NK-92 treated with Interleukin-12 subunit alpha and Interleukin-12 subunit beta, amount 100 ng/mL, for 24 hours (cell line): ENCODE data around the gene OR6B2.

ENCODE experiments used
- DNase-seq: peaks from one replicate; lab custom pipeline; 2025; lab: John Stamatoyannopoulos, UW

Gene OR6B2

DNA sequence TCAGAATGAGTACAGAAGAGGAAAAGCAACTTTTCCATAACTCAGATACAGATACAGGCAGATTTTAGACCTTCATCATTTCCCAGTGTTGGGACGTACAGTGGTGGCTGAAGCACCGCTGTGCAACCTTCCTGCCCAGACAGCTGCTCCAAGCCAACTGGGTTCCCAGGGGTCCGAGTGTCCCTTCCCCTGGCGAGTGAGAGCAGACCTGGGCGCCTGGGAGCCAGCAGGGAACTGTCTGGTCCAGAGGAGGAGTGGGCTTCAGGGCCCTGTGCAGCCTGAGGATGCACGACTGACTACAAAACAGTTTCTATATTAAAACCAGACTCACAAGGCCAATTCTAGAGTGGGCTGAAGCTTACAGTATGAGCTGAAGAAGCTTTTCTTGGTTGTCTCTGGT is 11.1 kb upstream of the OR6B2 start:
- no peak for DNase-seq

DNA sequence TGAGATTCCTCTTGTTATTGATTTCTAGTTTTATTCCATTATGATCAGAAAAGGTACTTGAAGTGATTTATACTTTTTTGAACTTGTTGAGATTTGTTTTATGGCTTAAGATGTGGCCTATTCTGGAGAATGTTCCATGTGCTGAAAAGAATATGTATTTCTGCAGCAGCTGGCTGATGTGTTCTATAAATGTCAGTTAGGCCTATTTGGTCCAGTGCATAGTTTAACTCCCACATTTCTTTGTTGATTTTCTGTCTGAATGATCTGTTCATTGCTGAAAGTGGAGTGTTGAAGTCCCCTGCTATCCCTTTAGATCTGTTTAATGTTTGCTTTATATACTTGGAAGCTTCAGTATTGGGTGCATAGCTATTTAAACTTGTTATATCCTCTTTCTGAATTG is 7.1 kb upstream of the OR6B2 start:
- no peak for DNase-seq

DNA sequence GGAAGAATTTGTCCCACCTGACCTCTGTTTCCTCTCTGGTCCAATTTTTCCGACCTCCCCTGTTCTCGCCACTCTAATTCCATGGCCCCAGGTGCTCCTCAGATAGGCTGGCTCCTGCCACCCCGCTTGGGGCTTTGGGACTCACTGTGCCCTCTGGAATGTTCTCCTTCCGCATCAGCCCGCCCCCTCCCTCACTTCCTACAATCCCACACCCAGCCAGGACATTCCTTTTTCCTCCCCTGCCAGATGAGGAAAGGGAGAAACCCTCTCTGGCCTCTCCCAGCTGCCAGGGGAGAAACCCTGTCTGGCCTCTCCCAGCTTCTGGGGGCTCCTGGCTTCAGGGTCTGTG is 3.1 kb upstream of the OR6B2 start:
- DNase-seq: no peak

DNA sequence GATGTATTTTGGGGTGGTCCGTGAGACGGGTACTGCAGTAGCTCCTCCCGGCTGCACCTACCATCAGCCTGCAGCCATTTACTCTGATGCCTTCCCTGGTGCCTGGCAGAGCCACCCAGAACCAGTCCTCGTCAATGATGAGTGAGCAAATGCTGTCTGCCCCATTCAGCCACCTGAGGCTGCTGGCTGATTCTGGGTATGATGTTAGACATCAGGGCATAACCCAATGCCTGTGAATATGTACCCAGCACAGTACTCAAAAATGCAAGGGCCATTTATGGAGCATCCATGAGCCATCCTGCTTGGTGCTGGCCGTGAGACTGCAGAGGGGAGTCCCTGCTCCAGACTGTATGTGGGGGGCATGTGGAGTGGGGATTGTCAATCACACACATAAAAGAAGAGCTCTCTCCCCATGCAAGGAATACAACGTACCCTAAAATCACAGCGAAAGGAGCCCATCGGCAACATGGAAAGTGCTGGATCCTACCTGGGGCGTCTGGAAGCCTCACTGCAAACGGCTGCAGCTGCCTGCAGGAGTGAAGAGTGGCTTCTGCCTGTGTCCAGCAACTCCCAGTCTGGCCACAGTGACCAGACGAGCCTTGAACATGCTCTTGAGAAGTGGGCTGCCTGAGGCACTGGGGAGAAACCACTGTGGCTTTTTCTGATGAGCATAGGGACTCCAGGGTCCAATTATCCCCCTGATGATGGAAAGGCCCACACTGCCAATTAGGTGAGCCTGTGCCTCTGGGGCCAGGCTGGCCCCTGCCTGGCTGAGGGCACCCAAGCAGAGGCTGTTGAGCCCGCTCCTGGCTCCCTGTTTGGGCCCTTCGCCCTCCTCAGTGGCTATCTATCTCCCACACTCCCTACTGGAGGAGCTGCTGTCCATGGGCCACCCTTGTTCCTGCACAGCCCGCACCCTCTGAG is 2.4 kb upstream of the OR6B2 start:
- DNase-seq: no peak

DNA sequence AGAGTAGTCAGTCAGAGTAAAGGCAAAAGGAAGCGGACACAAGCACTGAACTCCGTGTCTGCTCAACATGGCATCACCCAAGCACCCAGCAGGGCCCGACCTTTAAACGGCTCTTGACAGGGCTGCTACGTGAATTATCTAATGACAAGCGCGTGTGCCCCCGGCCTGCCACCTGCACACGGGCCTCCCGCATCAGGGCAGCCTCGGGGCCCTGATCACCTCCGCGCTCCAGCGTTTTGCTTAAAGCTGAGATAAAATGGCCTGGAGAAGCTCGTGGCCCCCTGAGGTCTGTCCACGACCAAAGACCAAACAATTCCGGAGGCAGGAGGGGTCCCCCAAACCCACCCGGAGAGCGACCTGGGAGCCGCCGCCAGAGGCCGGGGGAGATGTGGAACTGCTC is 5.5 kb downstream of the OR6B2 start:
- DNase-seq: no peak

DNA sequence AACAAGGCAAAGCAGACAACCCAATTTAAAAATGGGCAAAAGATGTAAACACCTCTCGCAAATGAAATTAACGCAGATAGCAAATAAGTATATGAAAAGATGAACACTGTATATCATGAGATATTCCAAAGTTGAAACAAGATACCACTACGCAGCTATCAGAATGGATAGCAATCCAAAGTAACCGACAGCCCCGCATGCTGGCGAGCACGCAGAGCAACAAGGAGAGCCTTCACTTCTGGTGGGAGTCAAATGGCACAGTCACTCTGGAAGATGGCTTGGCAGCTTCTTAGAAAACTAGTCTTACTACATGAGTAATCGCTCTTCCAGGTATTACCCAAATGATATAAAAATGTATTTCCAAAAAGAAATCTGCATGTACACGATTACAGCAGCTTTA is 6.4 kb downstream of the OR6B2 start:
- DNase-seq: no peak

DNA sequence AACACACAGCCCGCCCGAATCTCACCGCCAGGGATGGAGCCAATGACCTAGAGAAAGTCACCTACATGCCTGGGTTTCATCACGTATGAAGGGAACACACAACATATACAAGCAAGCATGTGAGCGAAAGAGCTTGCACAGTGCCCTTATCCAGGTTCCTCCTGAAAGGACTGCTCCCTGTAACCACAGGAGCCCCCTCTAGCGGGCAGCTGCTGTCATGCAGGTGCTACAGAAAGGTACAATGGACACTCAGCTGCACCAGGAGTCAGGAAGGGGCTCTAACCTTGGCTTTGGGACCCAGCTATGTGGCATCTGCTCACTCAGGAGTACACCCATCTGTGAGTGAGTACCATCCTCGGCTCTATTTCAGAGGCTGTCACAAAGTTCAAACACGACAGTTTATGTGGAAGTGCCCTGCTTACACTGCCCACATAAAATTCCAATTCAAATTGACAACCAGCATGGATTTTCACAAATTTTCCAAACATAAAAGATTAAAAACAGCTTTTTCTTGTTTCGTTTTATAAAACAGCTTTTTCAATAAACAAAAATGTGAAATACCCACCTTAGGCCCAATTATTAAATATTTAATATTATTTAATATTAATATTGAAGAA is 8.6 kb downstream of the OR6B2 start:
- peak; percentile 24 for DNase-seq

DNA sequence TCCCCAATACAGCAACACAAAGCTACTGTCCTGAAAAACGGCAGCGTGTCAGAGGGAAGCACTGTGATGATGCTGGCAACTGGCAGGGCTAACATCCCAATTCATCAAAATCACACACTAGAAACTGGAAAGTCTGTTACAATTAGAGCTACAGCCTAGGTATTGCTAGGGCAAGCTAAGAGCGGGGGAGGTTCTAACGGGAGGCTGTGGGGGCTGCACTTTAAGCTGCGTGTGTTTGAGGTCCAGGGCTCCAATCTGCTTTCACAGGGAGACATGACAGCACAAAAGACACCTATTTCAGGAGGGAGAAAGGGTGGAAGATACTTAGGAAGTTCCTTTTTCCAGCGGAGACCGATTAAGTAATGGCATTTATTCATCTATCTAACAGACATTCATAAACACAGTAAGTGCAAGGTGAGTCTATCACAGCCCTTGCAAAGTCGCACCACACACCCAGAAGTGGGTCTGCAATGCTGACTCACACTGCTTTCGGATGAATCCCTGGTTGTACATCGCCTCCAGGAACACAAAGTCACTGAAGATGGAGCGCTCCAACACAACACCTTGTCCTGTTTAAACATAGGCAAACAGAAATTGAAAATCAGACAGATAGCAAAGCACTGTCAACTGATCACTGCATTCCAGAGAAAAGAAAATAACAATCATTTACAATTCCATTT is 12.0 kb downstream of the OR6B2 start:
- no peak for DNase-seq

DNA sequence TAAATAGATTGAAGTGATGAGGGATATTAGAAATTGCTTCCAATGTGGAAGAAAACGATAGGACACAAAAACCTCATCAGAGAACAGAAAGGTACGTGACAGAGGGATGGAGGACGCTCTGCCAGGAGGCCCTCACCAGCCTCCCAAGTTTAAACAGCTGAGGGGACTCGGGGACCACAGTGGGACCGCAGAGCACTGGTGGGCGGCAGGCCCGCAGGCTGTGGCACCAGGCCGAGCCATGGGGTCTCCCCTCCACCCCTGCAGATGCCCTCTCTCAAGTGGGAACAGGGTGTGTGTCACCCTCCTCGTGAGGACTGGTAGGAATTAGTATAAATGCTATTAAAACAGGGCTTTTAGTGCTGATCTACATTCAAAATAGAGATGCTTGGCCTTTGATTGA is 15.9 kb downstream of the OR6B2 start:
- no peak for DNase-seq

DNA sequence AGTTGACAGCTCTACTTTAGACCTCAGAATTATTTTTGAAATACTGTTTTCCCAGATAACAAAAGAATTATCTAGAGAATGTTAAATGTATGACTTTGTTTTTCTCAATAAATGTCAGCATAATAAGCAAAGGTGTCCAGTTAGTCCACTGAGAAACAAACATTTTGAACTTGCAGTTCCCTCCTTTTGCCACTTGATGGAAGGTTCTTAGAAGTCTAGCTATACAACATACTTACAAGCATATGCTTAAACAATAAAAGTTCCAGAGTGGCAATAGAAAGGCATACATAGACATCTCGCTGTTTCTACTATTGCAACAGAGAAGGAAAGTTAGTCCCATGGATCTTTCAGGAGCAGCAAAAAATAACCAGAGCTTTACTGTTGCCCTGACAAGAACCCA is 16.9 kb downstream of the OR6B2 start:
- no peak for DNase-seq

DNA sequence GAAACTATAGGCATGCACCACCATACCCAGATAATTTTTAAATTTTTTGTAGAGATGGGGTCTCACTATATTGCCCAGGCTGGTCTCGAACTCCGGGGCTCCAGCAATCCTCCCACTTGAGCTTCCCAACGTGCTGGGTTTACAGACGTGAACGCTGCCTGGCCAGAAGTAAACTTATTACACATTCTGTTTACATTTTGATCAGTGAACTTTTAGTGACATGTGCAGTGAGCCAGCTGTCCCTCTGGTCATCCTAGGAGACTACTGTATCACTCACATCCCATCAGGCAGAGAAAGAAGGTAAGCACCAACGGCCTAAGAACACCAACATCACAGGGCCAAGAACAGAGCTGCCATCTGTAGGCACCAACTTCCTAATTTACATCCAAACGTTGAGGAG is 27.2 kb downstream of the OR6B2 start:
- no peak for DNase-seq

DNA sequence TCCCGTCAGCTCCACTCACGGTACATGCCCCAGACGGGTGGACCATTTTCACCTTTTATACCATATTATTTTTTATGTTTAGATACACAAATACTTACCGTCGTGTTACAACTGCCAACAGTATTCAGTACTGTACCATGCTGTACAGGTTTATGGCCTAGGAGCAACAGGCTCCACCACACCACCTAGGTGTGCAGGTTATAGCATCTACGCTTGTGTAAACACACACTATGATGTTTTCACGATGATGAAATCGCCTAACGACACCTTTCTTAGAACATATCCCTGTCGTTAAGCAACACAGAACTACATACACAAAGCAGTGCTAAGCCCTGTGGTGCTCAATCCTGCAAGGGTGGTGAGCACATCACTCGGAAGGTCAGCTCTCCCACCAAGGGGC is 29.6 kb downstream of the OR6B2 start:
- DNase-seq: no peak

DNA sequence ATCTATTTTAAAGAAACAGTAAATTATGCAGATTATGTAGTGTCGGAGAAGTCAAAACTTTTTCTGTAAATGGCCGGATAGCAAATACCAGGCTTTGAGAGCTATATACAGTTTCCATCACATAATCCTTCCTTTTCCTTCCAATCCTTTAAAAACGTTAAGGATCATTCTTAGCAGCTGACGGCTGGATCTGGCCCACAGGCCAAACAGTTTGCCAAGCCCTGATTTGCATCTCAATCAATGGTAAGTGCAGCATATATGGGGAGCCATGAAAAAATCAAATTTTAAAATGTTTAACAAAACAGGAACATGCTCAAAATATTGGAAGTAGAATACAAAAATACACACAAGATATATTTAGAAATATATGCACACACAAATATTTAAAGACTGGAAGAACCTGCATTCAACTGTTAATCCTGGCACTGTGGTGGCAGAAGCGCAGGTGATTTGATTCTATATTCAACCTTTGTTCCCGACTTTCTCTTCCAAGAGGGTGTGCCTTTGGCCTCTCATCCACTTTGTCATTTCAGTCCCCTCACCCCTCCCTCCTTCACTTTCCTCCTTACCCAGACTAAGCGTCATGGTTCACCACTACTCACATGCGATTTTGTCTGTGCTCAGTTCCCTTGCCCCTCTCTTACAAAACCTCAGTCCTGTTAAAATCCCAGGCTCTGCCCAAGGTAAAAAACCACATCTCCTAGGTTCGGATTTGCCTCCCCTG is 32.4 kb downstream of the OR6B2 start:
- DNase-seq: no peak

DNA sequence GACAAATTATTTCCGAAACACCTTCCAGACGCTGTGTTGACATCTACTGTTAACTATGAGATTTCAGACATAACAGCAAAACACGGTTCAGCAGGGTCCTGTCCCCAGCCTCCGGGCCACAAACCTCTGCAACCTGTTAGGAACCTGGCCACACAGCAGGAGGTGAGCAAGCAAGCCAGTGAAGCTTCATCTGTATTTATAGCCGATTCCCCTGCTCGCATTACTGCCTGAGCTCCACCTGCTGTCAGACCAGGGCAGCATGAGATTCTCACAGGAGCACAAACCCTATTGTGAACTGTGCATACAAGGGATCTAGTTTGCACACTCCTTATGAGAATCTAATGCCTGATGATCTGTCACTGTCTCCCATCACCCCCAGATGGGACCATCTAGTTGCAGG is 36.1 kb downstream of the OR6B2 start:
- no peak for DNase-seq

DNA sequence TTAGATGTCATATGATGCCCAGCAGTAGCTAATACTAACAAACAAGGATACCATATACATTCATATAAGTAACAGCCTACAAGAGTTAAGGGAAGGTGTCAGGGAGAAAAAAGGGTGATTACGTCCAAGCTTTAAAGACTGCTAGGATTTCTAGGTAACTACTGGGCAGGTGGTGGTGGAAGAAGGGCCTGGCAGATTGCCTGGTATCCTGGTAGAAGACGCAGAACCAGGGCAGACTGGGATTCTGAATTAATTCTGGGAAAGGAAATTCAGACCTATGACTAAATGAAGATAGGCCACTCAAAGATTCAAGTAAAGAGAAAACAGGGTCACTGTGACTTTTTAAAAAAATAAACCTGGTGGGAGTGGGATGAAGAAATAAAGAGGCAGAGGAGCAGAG is 36.9 kb downstream of the OR6B2 start:
- no peak for DNase-seq

DNA sequence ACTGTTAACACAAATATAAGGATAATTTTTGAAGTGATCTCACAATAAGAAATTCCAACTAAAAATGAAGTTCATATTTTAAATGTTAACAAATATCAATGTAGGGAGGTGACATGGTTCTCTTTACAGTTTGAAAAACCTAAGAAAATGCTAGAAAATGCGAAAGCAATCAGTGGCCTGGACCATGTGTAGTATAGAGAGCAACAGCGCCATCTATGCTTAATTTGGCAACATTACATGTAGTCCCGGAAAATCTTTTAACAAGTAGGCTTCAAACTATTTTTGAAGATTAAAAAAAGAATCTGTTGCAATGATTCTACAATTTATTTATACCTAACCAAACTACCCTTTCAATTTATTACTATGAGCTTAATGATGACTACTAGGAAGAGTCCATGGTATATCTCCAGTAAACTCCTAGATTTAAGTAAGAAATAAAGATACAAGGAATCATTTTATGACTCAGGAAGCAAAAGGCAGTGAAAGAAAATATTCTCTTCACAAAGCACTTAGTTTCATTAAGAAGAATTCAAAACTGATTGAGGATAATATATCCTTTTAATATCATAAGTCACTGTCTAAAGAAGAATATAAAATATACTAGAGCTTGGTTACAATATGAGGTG is 38.4 kb downstream of the OR6B2 start:
- no peak for DNase-seq

DNA sequence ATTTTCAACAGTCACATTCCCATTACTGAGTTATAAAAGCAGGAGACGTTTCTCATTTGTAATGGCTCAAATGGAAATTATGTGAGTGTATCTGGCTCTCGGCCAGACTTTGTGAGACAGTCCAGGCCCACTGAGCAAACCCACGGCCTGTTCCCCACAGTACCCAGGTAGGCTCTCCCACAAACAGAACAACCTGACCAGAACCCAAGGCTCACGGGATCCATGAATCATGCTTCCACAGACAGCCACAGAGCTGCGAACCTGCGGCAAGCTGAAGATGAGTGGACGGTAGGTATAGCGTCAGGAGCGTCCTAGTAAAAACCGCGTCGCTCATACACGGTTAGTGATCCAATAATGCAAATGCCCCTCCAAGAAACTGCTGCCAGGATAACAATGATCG is 39.3 kb downstream of the OR6B2 start:
- DNase-seq: no peak

DNA sequence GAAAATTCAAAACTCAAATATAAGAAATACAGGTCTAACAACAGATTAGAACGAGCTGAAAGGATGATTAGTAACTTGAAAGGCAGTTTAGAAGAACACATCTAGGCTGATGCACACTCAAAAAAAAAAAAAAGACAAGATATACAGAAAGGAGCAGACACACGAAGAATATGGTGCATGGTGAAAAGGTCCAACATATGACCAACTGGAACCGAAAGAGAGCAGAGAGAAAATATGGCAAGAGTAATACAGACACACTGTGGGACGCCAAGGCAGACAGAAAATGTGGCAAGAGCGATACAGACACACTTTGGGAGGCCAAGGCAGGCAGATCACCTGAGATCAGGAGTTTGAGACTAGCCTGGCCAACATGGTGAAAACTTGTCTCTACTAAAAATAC is 44.9 kb downstream of the OR6B2 start:
- DNase-seq: no peak

DNA sequence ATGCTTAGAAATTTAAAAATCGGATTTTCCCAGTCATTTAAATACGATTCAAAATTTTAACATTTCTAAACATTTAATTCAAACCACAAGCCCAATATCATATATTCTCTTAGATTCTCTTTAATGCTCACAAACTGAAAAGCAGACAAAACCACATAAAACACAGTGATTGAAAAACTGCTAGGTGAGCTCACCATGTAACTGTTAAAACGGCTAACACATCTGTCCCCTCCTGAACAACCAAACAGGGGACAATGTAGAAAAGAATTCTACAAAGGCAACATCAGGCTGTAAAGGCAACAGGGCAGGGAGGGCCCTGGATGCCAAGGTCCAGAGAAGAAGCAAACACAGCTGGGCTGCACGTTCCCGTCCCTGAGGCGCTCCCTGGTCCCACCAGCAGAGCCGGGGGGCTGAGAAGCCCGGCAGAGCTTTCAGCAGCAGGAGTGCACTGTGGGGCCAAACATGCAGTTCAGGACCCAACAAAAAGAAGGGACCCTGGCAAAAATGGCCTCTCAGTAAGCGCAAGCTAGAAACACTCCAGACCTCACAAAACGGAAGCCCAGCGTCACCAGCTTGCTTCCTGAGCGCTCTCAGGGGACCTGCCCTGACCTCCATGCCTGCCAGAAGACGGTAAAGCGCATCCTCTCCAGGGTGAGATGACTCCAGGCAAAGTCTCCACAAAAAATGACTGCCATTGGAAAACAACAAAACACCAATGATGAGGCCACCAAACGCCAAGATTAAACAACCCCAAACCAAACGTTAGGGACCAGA is 45.6 kb downstream of the OR6B2 start:
- DNase-seq: no peak

DNA sequence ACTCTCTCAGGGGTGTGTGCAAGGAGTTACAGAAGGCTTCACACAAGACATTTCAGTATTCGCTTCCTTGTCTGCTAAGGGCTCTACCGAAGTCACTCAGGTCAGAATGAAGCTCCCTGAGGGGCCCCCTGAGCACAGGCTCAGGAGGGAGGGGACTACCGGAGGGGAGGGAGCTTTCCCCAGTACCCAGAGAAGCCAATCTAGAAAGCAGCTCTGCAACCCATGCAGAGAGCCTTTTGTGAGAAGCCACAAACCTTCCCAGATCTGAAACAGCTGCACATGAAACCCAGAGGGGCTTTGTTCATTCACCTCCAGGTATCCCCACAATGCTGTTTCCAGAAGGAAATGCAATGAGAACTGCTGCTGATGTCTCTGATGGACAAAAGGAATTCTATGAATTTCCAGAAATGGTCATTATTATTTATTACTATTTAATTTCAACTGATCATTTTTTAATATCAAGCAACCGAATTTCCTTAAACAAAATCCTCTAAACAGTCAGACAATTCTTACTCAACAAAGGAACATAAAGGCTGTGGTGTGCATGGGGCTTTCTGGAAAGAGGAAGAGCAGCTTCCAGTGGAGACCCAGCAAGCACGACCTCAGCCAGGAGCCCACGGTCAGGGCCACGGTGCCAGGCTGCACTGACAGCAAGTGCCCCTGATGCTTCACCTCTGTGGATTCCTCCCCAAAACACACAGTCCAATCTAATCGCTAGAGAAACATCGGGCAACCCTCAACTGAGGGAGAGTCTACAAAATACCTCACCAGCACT is 47.0 kb downstream of the OR6B2 start:
- no peak for DNase-seq
